ENCODE results near the gene SERPINA12. TPM values are rescaled to one million over a fixed set of nuclear protein-coding genes. Genes with fewer than 3 reads are reported as not detected.
A peak's percentile ranks its signal among the peaks of the same experiment; 100 is the strongest.

The SERPINA12 gene
- total and polyA plus RNA-seq, 2 of the 13 experiments (the other 11 are each of a cell fraction or from before 2014, with no cell fraction given): 0.08 TPM; not detected in 1

DNA sequence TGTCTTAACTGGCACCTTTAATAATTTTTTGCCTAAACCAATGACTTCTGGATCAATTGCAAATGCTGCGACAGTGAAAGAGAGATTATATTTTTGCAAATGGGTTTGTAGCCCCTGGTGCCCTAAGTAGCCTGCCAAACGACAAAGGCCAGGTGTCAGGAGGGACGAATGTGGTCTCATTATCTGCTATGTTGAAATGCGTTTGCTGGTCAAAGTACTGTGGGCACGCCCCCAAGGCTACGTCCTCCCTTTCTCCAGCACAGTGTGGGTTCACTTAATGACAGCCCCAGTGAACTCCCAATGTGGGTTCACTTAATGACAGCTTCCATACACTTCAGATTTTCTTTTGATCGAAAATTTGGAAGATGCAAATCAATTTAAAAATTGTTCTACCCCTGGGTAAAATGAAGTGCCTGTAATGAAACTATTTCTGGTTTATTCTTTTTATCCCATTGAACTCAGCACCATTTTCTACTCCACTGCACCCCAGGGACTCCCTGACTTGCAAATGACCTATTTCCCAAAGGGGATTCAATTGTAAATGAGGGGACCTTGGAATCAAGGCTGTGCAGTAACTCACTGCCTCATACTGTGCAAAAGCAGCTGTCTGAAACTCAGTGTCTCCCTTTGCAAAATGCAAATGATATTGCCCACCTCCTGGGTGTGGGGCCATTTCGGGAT is 58.0 kb downstream of the SERPINA12 start (continued):
- TF ChIP-seq, protein P1, sequence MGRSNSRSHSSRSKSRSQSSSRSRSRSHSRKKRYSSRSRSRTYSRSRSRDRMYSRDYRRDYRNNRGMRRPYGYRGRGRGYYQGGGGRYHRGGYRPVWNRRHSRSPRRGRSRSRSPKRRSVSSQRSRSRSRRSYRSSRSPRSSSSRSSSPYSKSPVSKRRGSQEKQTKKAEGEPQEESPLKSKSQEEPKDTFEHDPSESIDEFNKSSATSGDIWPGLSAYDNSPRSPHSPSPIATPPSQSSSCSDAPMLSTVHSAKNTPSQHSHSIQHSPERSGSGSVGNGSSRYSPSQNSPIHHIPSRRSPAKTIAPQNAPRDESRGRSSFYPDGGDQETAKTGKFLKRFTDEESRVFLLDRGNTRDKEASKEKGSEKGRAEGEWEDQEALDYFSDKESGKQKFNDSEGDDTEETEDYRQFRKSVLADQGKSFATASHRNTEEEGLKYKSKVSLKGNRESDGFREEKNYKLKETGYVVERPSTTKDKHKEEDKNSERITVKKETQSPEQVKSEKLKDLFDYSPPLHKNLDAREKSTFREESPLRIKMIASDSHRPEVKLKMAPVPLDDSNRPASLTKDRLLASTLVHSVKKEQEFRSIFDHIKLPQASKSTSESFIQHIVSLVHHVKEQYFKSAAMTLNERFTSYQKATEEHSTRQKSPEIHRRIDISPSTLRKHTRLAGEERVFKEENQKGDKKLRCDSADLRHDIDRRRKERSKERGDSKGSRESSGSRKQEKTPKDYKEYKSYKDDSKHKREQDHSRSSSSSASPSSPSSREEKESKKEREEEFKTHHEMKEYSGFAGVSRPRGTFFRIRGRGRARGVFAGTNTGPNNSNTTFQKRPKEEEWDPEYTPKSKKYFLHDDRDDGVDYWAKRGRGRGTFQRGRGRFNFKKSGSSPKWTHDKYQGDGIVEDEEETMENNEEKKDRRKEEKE (IDR thresholded peaks at IDR 0.05): no peak
- TF ChIP-seq ZFP41 (CRISPR knock-in tag; IDR thresholded peaks at IDR 0.05; ENCODE audit: borderline replicate concordance) (no peak), ZNF367 (CRISPR knock-in tag; IDR thresholded peaks at IDR 0.05; ENCODE audit: borderline replicate concordance) (no peak), SYNCRIP (IDR thresholded peaks at IDR 0.05; ENCODE audit: insufficient read depth, low read depth, low read length) (no peak), MYNN (CRISPR knock-in tag; IDR thresholded peaks at IDR 0.05; ENCODE audit: low read depth) (no peak), ZNF713 (CRISPR knock-in tag; IDR thresholded peaks at IDR 0.05) (no peak), JUNB (CRISPR knock-in tag; IDR thresholded peaks at IDR 0.05; ENCODE audit: borderline replicate concordance) (no peak), ZNF564 (CRISPR knock-in tag; IDR thresholded peaks at IDR 0.05) (0 out of 2 replicates have a peak, but pooled peaks have one; percentile 35), ZC3H4 (CRISPR knock-in tag; IDR thresholded peaks at IDR 0.05; ENCODE audit: borderline replicate concordance) (peak; percentile 2; the same call in 1 of the 2 replicates), ZFP36L1 (CRISPR knock-in tag; IDR thresholded peaks at IDR 0.05) (no peak), ZMYM4 (CRISPR knock-in tag; IDR thresholded peaks at IDR 0.05) (peak; percentile 61; the same call in 1 of the 2 replicates), RBFOX2 (IDR thresholded peaks at IDR 0.05; ENCODE audit: low read depth, low read length) (0 out of 2 replicates have a peak, but pooled peaks have one; percentile 27), DNMT3B (CRISPR knock-in tag; conservative IDR thresholded peaks at IDR 0.05) (no peak), SRSF9 (IDR thresholded peaks at IDR 0.05; ENCODE audit: borderline replicate concordance, insufficient read depth, low read depth, low read length, poor library complexity, severe bottlenecking) (no peak), ZFYVE20 (CRISPR knock-in tag; IDR thresholded peaks at IDR 0.05; ENCODE audit: borderline replicate concordance, low read depth) (no peak), XRCC5 (optimal IDR thresholded peaks at IDR 0.05; ENCODE audit: low read length) (no peak), ATRX (CRISPR knock-in tag; IDR thresholded peaks at IDR 0.05; ENCODE audit: borderline replicate concordance) (no peak), GABPA (IDR thresholded peaks at IDR 0.05; ENCODE audit: low read depth, low read length) (no peak), GABPA (CRISPR knock-in tag; IDR thresholded peaks at IDR 0.05; ENCODE audit: low read depth) (no peak), NCOA2 (CRISPR knock-in tag; IDR thresholded peaks at IDR 0.05) (peak; percentile 77), RCOR2 (CRISPR knock-in tag; IDR thresholded peaks at IDR 0.05) (no peak), SP2 (CRISPR knock-in tag; IDR thresholded peaks at IDR 0.05) (no peak), HNF4A (CRISPR knock-in tag; IDR thresholded peaks at IDR 0.05) (peak; percentile 95), SNAPC2 (CRISPR knock-in tag; IDR thresholded peaks at IDR 0.05) (no peak)
- TF ChIP-seq, protein P2, sequence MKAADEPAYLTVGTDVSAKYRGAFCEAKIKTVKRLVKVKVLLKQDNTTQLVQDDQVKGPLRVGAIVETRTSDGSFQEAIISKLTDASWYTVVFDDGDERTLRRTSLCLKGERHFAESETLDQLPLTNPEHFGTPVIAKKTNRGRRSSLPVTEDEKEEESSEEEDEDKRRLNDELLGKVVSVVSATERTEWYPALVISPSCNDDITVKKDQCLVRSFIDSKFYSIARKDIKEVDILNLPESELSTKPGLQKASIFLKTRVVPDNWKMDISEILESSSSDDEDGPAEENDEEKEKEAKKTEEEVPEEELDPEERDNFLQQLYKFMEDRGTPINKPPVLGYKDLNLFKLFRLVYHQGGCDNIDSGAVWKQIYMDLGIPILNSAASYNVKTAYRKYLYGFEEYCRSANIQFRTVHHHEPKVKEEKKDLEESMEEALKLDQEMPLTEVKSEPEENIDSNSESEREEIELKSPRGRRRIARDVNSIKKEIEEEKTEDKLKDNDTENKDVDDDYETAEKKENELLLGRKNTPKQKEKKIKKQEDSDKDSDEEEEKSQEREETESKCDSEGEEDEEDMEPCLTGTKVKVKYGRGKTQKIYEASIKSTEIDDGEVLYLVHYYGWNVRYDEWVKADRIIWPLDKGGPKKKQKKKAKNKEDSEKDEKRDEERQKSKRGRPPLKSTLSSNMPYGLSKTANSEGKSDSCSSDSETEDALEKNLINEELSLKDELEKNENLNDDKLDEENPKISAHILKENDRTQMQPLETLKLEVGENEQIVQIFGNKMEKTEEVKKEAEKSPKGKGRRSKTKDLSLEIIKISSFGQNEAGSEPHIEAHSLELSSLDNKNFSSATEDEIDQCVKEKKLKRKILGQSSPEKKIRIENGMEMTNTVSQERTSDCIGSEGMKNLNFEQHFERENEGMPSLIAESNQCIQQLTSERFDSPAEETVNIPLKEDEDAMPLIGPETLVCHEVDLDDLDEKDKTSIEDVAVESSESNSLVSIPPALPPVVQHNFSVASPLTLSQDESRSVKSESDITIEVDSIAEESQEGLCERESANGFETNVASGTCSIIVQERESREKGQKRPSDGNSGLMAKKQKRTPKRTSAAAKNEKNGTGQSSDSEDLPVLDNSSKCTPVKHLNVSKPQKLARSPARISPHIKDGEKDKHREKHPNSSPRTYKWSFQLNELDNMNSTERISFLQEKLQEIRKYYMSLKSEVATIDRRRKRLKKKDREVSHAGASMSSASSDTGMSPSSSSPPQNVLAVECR (CRISPR knock-in tag; IDR thresholded peaks at IDR 0.05; ENCODE audit: borderline replicate concordance): peak; percentile 65; the same call in 1 of the 2 replicates

Data from HepG2 (cell line).